Ectodermal cell (in vitro differentiated cells): Measurements from ENCODE around the gene ZNF367.

ENCODE experiments used
- H3K27ac ChIP-seq: 2 replicates; pipeline ENCODE4 v1.7.0; 2013; ENCODE audit warnings: mild to moderate bottlenecking, low read depth, low read length; ENCODE audit not compliant: insufficient read depth, poor library complexity, severe bottlenecking
- H3K27me3 ChIP-seq: 2 replicates; pipeline ENCODE4 v1.7.0; 2013; ENCODE audit warnings: mild to moderate bottlenecking, low read length; ENCODE audit not compliant: insufficient read depth, control insufficient read depth, poor library complexity, severe bottlenecking
- H3K36me3 ChIP-seq: one replicate; pipeline ENCODE4 v1.7.0; 2013; ENCODE audit warnings: low read length; ENCODE audit not compliant: control insufficient read depth, insufficient read depth
- H3K4me1 ChIP-seq: one replicate; pipeline ENCODE4 v1.7.0; 2013; ENCODE audit warnings: low read length; ENCODE audit not compliant: control insufficient read depth, insufficient read depth
- H3K4me3 ChIP-seq: 2 replicates; pipeline ENCODE4 v1.7.0; 2013; ENCODE audit warnings: low read depth, low read length, control low read depth; ENCODE audit not compliant: insufficient read depth
- H3K9me3 ChIP-seq: 2 replicates; pipeline ENCODE4 v1.7.0; 2013; ENCODE audit warnings: mild to moderate bottlenecking, low read length, moderate library complexity; ENCODE audit not compliant: control insufficient read depth
- WGBS, 2 experiments: methylation state at CpG; one replicate each; pipeline ENCODE4 v1.1.7; 2013; ENCODE audit warnings: missing lambda C conversion rate in 2 of 2; 5-methylcytosine and 5-hydroxymethylcytosine counted together

Gene ZNF367

DNA sequence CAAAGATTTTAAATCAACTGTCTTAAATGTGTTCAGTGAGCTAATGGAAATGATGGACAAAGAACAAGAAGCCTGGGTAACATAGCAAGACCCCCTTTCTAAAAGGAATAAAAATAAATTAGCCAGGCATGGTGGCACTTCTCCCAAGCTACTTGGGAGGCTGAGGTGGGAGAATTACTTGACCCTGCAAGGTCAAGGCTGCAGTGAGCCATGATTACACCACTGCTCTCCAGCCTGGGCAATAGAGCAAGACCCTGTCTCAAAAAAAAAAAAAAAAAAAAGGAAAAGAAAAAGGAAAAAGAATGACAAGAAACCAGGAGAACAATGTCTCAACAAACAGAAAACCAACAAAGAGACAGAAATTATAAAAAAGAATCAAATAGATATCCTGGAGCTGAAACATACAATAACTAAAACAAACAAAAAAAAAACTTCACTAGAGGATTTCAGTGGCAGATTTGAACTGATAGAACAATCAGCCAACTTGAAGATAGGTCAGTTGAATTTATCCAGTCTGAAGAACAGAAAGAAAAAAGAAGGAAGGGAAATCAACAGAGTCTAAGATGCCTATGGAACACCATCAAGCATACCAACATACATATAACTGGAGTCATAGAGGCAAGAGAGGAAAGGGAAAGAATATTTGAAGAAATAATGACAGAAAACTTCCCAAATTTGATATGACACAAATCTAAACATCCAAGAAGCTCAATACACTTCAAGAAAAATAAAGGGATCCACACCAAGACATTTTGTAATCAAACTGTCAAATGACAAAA lies 17.8 kb downstream of the ZNF367 start:
- no peak overlapping the region for H3K27ac ChIP-seq
- H3K4me1 ChIP-seq, result no peaks in the 10 kb centered on the region
- no peaks in the 10 kb centered on the region for H3K27me3 ChIP-seq
- no peaks in the 10 kb centered on the region for H3K9me3 ChIP-seq
- no peaks in the 10 kb centered on the region for H3K36me3 ChIP-seq
- H3K4me3 ChIP-seq, result no peak overlapping the region

DNA sequence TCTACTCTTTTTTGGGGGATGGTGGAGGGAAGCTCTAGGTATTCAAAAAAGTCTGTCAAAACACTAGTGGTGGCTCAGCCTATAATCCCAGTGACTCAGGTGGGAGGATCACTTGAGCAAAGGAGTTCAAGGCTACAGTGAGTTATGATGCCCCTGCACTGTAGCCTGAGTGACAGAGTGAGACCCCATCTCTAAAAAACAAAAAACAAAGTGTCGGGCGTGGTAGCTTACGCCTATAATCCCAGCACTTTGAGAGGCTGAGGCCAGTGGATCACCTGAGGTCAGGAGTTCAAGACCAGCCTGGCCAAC lies 18.9 kb downstream of the ZNF367 start:
- WGBS, 2 experiments, result 91 to 93% methylated on average over 3 of the region's 3 CpGs
- Histone ChIP-seq H3K4me1 (no peaks in the 10 kb centered on the region), H3K4me3 (no peak overlapping the region), H3K27me3 (no peaks in the 10 kb centered on the region), H3K36me3 (no peaks in the 10 kb centered on the region), H3K27ac (no peak overlapping the region), H3K9me3 (no peaks in the 10 kb centered on the region)

- Histone ChIP-seq H3K9me3 (no peaks in the 10 kb centered on the region), H3K4me1 (no peaks in the 10 kb centered on the region), H3K27me3 (no peaks in the 10 kb centered on the region), H3K36me3 (no peaks in the 10 kb centered on the region), H3K4me3 (no peak overlapping the region), H3K27ac (peak overlapping the region; percentile 30)
- 77 to 82% methylated on average over 3 of the region's 3 CpGs for WGBS, 2 experiments
These were observed 19.4 kb downstream of the ZNF367 start for GRCh38 chr9:96398582-96399324.

GRCh38 chr9:96395964-96396363 lies 22.2 kb downstream of the ZNF367 start:
- Histone ChIP-seq H3K4me1 (no peaks in the 10 kb centered on the region), H3K27me3 (no peaks in the 10 kb centered on the region), H3K27ac (no peak overlapping the region), H3K36me3 (no peaks in the 10 kb centered on the region), H3K9me3 (no peaks in the 10 kb centered on the region), H3K4me3 (no peak overlapping the region)
- 70 to 86% methylated on average over 1 of the region's 2 CpGs for WGBS, 2 experiments

- Histone ChIP-seq H3K9me3 (no peaks in the 10 kb centered on the region), H3K4me1 (no peaks in the 10 kb centered on the region), H3K36me3 (no peaks in the 10 kb centered on the region), H3K27me3 (no peaks in the 10 kb centered on the region), H3K27ac (no peak overlapping the region), H3K4me3 (no peak overlapping the region)
- 80 to 87% methylated on average over 6 of the region's 6 CpGs for WGBS, 2 experiments
These were observed 23.2 kb downstream of the ZNF367 start for GRCh38 chr9:96394832-96395496.

GRCh38 chr9:96392263-96392662 lies 25.9 kb downstream of the ZNF367 start:
- Histone ChIP-seq H3K36me3 (peaks cover under 1% of the 10 kb centered on the region), H3K4me1 (no peaks in the 10 kb centered on the region), H3K27ac (no peak overlapping the region), H3K27me3 (no peaks in the 10 kb centered on the region), H3K9me3 (no peaks in the 10 kb centered on the region), H3K4me3 (no peak overlapping the region)
- 96 to 97% methylated on average over 12 of the region's 12 CpGs for WGBS, 2 experiments

DNA sequence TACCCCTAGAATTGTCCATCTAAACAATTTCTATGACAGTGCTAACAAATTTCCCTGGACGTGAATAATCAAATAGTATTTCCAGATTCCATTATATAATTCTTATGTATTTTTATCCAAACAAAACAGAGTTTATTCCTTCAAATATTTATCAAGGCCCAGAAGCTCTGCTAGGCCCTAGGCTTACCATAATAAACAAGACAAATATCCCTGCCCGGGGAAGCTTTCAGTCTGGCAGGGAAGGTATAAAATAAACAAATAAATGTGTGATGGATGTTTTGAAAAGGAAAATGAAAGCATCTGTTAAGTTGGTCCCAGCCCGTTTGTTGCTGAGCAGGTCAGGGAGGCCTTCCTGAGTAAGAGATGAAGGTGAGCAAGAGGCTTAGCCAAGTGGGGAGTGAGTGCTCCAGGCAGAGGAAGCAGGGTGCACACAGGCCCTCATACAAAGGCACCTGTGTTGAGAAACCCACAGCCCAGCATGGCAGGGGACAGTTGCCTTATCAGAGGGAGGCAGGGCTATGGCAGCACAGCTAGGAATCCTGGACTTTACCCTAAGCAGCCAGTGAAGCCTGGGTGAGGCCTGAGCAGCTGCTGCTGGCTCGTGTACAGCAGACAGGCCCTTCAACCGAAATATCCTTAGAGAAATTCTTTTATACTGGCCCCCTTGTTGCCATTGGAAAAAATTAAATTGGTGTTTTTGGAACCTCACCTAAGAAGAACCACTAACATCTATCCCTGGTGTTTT lies 27.0 kb downstream of the ZNF367 start:
- H3K9me3 ChIP-seq, result no peaks in the 10 kb centered on the region
- WGBS, 2 experiments, result 88 to 91% methylated on average over 5 of the region's 5 CpGs
- no peak overlapping the region for H3K4me3 ChIP-seq
- H3K36me3 ChIP-seq, result peaks cover 9% of the 10 kb centered on the region
- no peak overlapping the region for H3K27ac ChIP-seq
- H3K4me1 ChIP-seq, result no peaks in the 10 kb centered on the region
- H3K27me3 ChIP-seq, result no peaks in the 10 kb centered on the region

DNA sequence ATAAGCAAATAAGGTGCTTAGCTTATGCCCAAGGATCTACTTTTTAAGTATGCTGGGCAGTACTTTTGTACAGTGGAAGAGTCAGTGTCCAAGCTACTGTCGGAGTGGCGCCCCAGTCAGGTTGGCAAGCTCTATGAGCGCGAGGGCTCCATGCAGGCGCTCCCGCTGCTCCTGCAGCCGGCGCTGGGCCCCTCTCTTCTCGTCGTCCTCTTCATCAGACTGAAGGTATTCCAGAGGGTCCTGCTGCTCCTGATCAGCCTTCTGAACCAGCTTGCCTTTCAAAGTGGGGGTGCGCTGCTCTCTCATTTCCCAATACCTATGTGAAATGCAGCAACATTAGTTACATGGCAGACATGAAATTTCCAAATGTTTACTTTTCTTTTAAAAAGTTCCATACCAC lies 30.0 kb downstream of the ZNF367 start:
- peaks cover under 1% of the 10 kb centered on the region for H3K27me3 ChIP-seq
- H3K4me3 ChIP-seq, result no peak overlapping the region
- no peak overlapping the region for H3K27ac ChIP-seq
- peaks cover 9% of the 10 kb centered on the region for H3K36me3 ChIP-seq
- peaks cover 6% of the 10 kb centered on the region for H3K4me1 ChIP-seq
- no peaks in the 10 kb centered on the region for H3K9me3 ChIP-seq
- WGBS, 2 experiments, result 95% methylated on average over 11 of the region's 11 CpGs

GRCh38 chr9:96386157-96386556 lies 32.0 kb downstream of the ZNF367 start:
- H3K27ac ChIP-seq, result no peak overlapping the region
- H3K4me3 ChIP-seq, result no peak overlapping the region
- peaks cover 7% of the 10 kb centered on the region for H3K27me3 ChIP-seq
- peaks cover 9% of the 10 kb centered on the region for H3K36me3 ChIP-seq
- H3K4me1 ChIP-seq, result peaks cover 11% of the 10 kb centered on the region
- H3K9me3 ChIP-seq, result no peaks in the 10 kb centered on the region
